Measurements from ENCODE around the gene UPK2.

The UPK2 gene

GRCh38 chr11:118956847-118957469, 860 bp downstream of the UPK2 start:
- H3K79me2 ChIP-seq, result no peaks in the 10 kb centered on the region
- H3K27me3 ChIP-seq (ENCODE audit: control insufficient read depth, insufficient read depth, low read length), result no peaks in the 10 kb centered on the region
- no peak overlapping the region for H3K4me2 ChIP-seq (ENCODE audit: low read length)
- no peaks in the 10 kb centered on the region for H3K36me3 ChIP-seq (ENCODE audit: control insufficient read depth, insufficient read depth, low read length)
- no peak overlapping the region for H3K27ac ChIP-seq
- no peaks in the 10 kb centered on the region for H3K4me1 ChIP-seq
- no peaks in the 10 kb centered on the region for H3K9me3 ChIP-seq (ENCODE audit: control insufficient read depth, low read length)
- H2AFZ ChIP-seq, result no peak overlapping the region
- H3K9ac ChIP-seq, result no peak overlapping the region
- H3K4me3 ChIP-seq (ENCODE audit: low read depth, low read length), result no peak overlapping the region
- no peak for TF ChIP-seq CTCF (IDR thresholded peaks at IDR 0.05)

- Histone ChIP-seq H3K36me3 (ENCODE audit: control insufficient read depth, insufficient read depth, low read length) (no peaks in the 10 kb centered on the region), H3K4me3 (ENCODE audit: low read depth, low read length) (no peak overlapping the region), H3K79me2 (no peaks in the 10 kb centered on the region), H3K9me3 (ENCODE audit: control insufficient read depth, low read length) (no peaks in the 10 kb centered on the region), H2AFZ (no peak overlapping the region), H3K9ac (no peak overlapping the region), H3K27ac (no peak overlapping the region), H3K4me2 (ENCODE audit: low read length) (no peak overlapping the region), H3K27me3 (ENCODE audit: control insufficient read depth, insufficient read depth, low read length) (no peaks in the 10 kb centered on the region), H3K4me1 (no peaks in the 10 kb centered on the region)
- TF ChIP-seq CTCF (IDR thresholded peaks at IDR 0.05), result no peak
Observed at GRCh38 chr11:118957549-118957948, 1.5 kb downstream of the UPK2 start.

- no peak for TF ChIP-seq CTCF (IDR thresholded peaks at IDR 0.05)
Observed at GRCh38 chr11:118957968-118958367, 1.9 kb downstream of the UPK2 start.

GRCh38 chr11:118958577-118958976, 2.5 kb downstream of the UPK2 start:
- no peaks in the 10 kb centered on the region for H3K79me2 ChIP-seq
- H3K4me1 ChIP-seq, result no peaks in the 10 kb centered on the region
- H3K27ac ChIP-seq, result no peak overlapping the region
- no peaks in the 10 kb centered on the region for H3K27me3 ChIP-seq (ENCODE audit: control insufficient read depth, insufficient read depth, low read length)
- no peak overlapping the region for H2AFZ ChIP-seq
- no peak overlapping the region for H3K4me3 ChIP-seq (ENCODE audit: low read depth, low read length)
- H3K9me3 ChIP-seq (ENCODE audit: control insufficient read depth, low read length), result no peaks in the 10 kb centered on the region
- no peak for TF ChIP-seq CTCF (IDR thresholded peaks at IDR 0.05)
- H3K4me2 ChIP-seq (ENCODE audit: low read length), result no peak overlapping the region
- H3K36me3 ChIP-seq (ENCODE audit: control insufficient read depth, insufficient read depth, low read length), result no peaks in the 10 kb centered on the region
- H3K9ac ChIP-seq, result no peak overlapping the region

More at GRCh38 chr11:118957968-118958367, 1.9 kb downstream of the UPK2 start:
- Histone ChIP-seq H3K4me1 (no peaks in the 10 kb centered on the region), H3K4me2 (ENCODE audit: low read length) (no peak overlapping the region), H3K9me3 (ENCODE audit: control insufficient read depth, low read length) (no peaks in the 10 kb centered on the region), H3K4me3 (ENCODE audit: low read depth, low read length) (no peak overlapping the region), H3K9ac (no peak overlapping the region), H3K27ac (no peak overlapping the region), H3K36me3 (ENCODE audit: control insufficient read depth, insufficient read depth, low read length) (no peaks in the 10 kb centered on the region), H3K27me3 (ENCODE audit: control insufficient read depth, insufficient read depth, low read length) (no peaks in the 10 kb centered on the region), H2AFZ (no peak overlapping the region), H3K79me2 (no peaks in the 10 kb centered on the region)

- H3K9me3 ChIP-seq (ENCODE audit: control insufficient read depth, low read length), result no peaks in the 10 kb centered on the region
- H3K27ac ChIP-seq, result no peak overlapping the region
- H2AFZ ChIP-seq, result no peak overlapping the region
- no peak overlapping the region for H3K9ac ChIP-seq
- H3K79me2 ChIP-seq, result no peaks in the 10 kb centered on the region
- H3K4me2 ChIP-seq (ENCODE audit: low read length), result no peak overlapping the region
- H3K36me3 ChIP-seq (ENCODE audit: control insufficient read depth, insufficient read depth, low read length), result no peaks in the 10 kb centered on the region
- no peak for TF ChIP-seq CTCF (IDR thresholded peaks at IDR 0.05)
- H3K27me3 ChIP-seq (ENCODE audit: control insufficient read depth, insufficient read depth, low read length), result no peaks in the 10 kb centered on the region
- no peaks in the 10 kb centered on the region for H3K4me1 ChIP-seq
- H3K4me3 ChIP-seq (ENCODE audit: low read depth, low read length), result no peak overlapping the region
Observed at GRCh38 chr11:118961189-118961588, 5.1 kb downstream of the UPK2 start.

Data from parathyroid adenoma (tissue), 2 donors.